K562 (cell line): ENCODE measurements around the gene SERPINB5. TPM values are rescaled to one million over a fixed set of nuclear protein-coding genes. Genes with fewer than 3 reads are reported as not detected.

Source experiments
- ATAC-seq: fragments of 200-7000 bp; cut with Tn5 transposase; 3 replicates; pipeline ENCODE4 v1.9.1; 2020; ENCODE audit warnings: moderate library complexity
- BruUV-seq: library from RNA; stranded (reverse); fragments of 400-500 nt; replicated peaks from 2 replicates; lab custom pipeline; 2021; lab: Mats Ljungman, UMichigan
- CTCF ChIA-PET: fragments of 300-600 bp; formaldehyde crosslinking; extraction: SDS; loops from one replicate; lab custom pipeline; 2021; ENCODE audit warnings: low intra/inter-chr PET ratio; lab: Yijun Ruan, JAX
- POLR2A ChIA-PET: fragments of 300-600, 350-650 bp; sonication (Branson Sonifier 250); formaldehyde crosslinking; extraction: SDS; loops from one replicate; lab custom pipeline; 2021; ENCODE audit warnings: antibody characterized with exemption, inconsistent platforms; lab: Yijun Ruan, JAX
- DNase-seq, 4 experiments: peaks; one replicate each; pipeline versions ENCODE4 v3.0.0 to v3.0.0-alpha.2; 2011 to 2018; ENCODE audit warnings: low spot score in 3 of 4, mixed read lengths in 3 of 4; ENCODE audit errors: extremely low read depth in 1 of 4
- FAIRE-seq: peaks from 2 replicates; lab custom pipeline; 2011; peaks lifted over from hg19 to GRCh38; lab: Jason Lieb, UNC
- H2AFZ ChIP-seq: 2 replicates; pipeline ENCODE4 v1.6.0; 2011; ENCODE audit warnings: low read depth, low read length, control low read depth, inconsistent platforms
- H3K27ac ChIP-seq: fragments of 200-600 bp; 3 replicates; pipeline ENCODE4 v1.8.0; 2011; ENCODE audit warnings: low read depth, mild to moderate bottlenecking, control low read depth, inconsistent platforms, low read length, moderate library complexity, mixed read lengths; ENCODE audit errors: extremely low read depth
- H3K27me3 ChIP-seq, 2 experiments: fragments of 300-600 bp in 1 of 2; 2 replicates in 1 of 2; 3 replicates in 1 of 2; pipeline versions ENCODE4 v1.6.0 to v1.8.0; 2011; ENCODE audit warnings: inconsistent platforms in 2 of 2, low read length in 2 of 2, mild to moderate bottlenecking in 1 of 2, mixed read lengths in 1 of 2, moderate library complexity in 1 of 2; ENCODE audit not compliant: control insufficient read depth in 2 of 2, insufficient read depth in 2 of 2
- H3K36me3 ChIP-seq: fragments of 300-600 bp; 3 replicates; pipeline ENCODE4 v1.8.0; 2011; ENCODE audit warnings: mild to moderate bottlenecking, low read length, inconsistent platforms; ENCODE audit not compliant: control insufficient read depth, insufficient read depth
- H3K4me1 ChIP-seq, 2 experiments: fragments of 200-600 bp in 1 of 2; replicated peaks in 1 of 2; 2 replicates in 1 of 2; 3 replicates in 1 of 2; pipeline versions ENCODE4 v1.5.1 to v1.8.0; 2011; ENCODE audit warnings: inconsistent platforms in 2 of 2, low read length in 2 of 2, mild to moderate bottlenecking in 1 of 2, mixed read lengths in 1 of 2, moderate library complexity in 1 of 2; ENCODE audit not compliant: control insufficient read depth in 2 of 2, insufficient read depth in 2 of 2
- H3K4me2 ChIP-seq: 2 replicates; pipeline ENCODE4 v1.6.1; 2011; ENCODE audit warnings: low read length, control low read depth, inconsistent platforms, mixed read lengths; ENCODE audit not compliant: insufficient read depth
- H3K4me3 ChIP-seq: fragments of 200-600 bp; sonication (generic), shearing (Covaris generic); 2 replicates; pipeline ENCODE4 v1.5.1; 2016; ENCODE audit warnings: control low read depth, inconsistent platforms
- H3K79me2 ChIP-seq: fragments of 200-600 bp; 3 replicates; pipeline ENCODE4 v1.8.0; 2011; ENCODE audit warnings: low read length, inconsistent platforms; ENCODE audit not compliant: control insufficient read depth, insufficient read depth
- H3K9ac ChIP-seq, 2 experiments: 2 replicates each; pipeline versions ENCODE4 v1.6.0 to v1.6.1; 2011; ENCODE audit warnings: low read depth in 2 of 2, low read length in 2 of 2, control low read depth in 1 of 2, inconsistent platforms in 1 of 2, mild to moderate bottlenecking in 1 of 2, mixed read lengths in 1 of 2; ENCODE audit not compliant: insufficient read depth in 1 of 2
- H3K9me1 ChIP-seq: one replicate; pipeline ENCODE4 v1.6.0; 2011; ENCODE audit warnings: inconsistent platforms, mild to moderate bottlenecking, low read length, moderate library complexity; ENCODE audit not compliant: control insufficient read depth, insufficient read depth
- H3K9me3 ChIP-seq: replicated peaks from 2 replicates; pipeline ENCODE4 v1.5.1; 2011; ENCODE audit warnings: low read depth, low read length, inconsistent platforms; ENCODE audit not compliant: control insufficient read depth, insufficient read depth
- H4K20me1 ChIP-seq: replicated peaks from 2 replicates; pipeline ENCODE4 v1.6.1; 2011; ENCODE audit warnings: low read length, inconsistent platforms, mixed read lengths; ENCODE audit not compliant: control insufficient read depth, insufficient read depth
- CBFA2T3 ChIP-seq: fragments of 450-650 bp; IDR thresholded peaks from 2 replicates; pipeline ENCODE4 v1.6.1; 2017
- DACH1 ChIP-seq: fragments of 450-650 bp; IDR thresholded peaks from 2 replicates; pipeline ENCODE4 v1.6.1; 2018; ENCODE audit not compliant: partially characterized antibody
- E2F3 ChIP-seq: fragments of 250-450 bp; sonication (Bioruptor Pico); IDR thresholded peaks from 2 replicates; pipeline ENCODE4 v1.4.0; 2020; ENCODE audit warnings: mild to moderate bottlenecking
- FOXK2 ChIP-seq, 2 experiments: fragments of 450-650 bp; IDR thresholded peaks in 1 of 2; conservative IDR thresholded peaks in 1 of 2; 2 replicates each; pipeline ENCODE4 v1.6.1; 2016; ENCODE audit warnings: low read depth in 2 of 2, mild to moderate bottlenecking in 1 of 2
- MED1 ChIP-seq: sonication (generic); formaldehyde crosslinking; IDR thresholded peaks from 2 replicates; pipeline ENCODE4 v1.8.1; 2023; ENCODE audit warnings: missing genetic modification reagents, borderline replicate concordance
- MITF ChIP-seq: IDR thresholded peaks from 2 replicates; pipeline ENCODE4 v1.6.1; 2014; ENCODE audit warnings: antibody characterized with exemption
- WGBS: fragments of 100-300 bp; shearing (Covaris generic); methylation state at CpG from one replicate; pipeline ENCODE4 v1.1.6; 2016; ENCODE audit warnings: low coverage, mixed read lengths; ENCODE audit not compliant: insufficient coverage; ENCODE audit errors: missing lambda C conversion rate; 5-methylcytosine and 5-hydroxymethylcytosine counted together
- in situ Hi-C: fragments of 300-500 bp; cut with MboI; formaldehyde crosslinking; loops from 4 replicates; pipeline ENCODE4 v1.15.0; 2018; ENCODE audit warnings: inconsistent platforms, mixed read lengths
- intact Hi-C: fragments of 100-400 bp; cut with micrococcal nuclease; formaldehyde crosslinking; loops from 2 replicates; pipeline ENCODE4 v1.14.2; 2022
- polyA plus RNA-seq, 8 experiments: library from polyadenylated mRNA; depleted of rRNA in 4 of 8; stranded (reverse) in 5 of 8; unstranded in 3 of 8; fragments of >200 nt; fragmentation: Nextera tagmentation in 2 of 8; fragmentation: Illumina TruSeq in 1 of 8; extraction: Ambion mirVana in 2 of 8; extraction: Trizol in 1 of 8; gene quantifications; 2 replicates each; pipeline versions ENCODE4 v1.2.1 to v1.2.3, GENCODE V29; 2011 to 2014; ENCODE audit warnings: inconsistent platforms in 1 of 8, missing spikeins in 1 of 8
- total RNA-seq, 7 experiments: library from RNA; depleted of rRNA in 6 of 7; stranded (reverse); fragments of >200 nt in 6 of 7; fragmentation: Illumina TruSeq in 2 of 7; extraction: Trizol in 2 of 7; gene quantifications; 2 replicates each; pipeline versions ENCODE4 v1.2.1 to v1.2.3, GENCODE V29; 2011 to 2021; ENCODE audit warnings: low replicate concordance in 1 of 7
- TF ChIP-seq, protein P1 (sequence below): fragments of 450-650 bp; IDR thresholded peaks from 2 replicates; pipeline ENCODE4 v1.6.1; 2018; ENCODE audit not compliant: partially characterized antibody

SERPINB5 gene
- total and polyA plus RNA-seq, 9 of the 15 experiments (the other 6 are each of a cell fraction or from before 2014, with no cell fraction given): 0.05 to 1.4 (median 0.49) TPM; not detected in 1

- WGBS: 2% methylated on average over 6 of the region's 6 CpGs
- Histone ChIP-seq H3K4me1 (no peaks in the 10 kb centered on the region), H3K9me3 (no peaks in the 10 kb centered on the region), H2AFZ (no peak overlapping the region), H3K4me3 (no peak overlapping the region), H3K9me1 (no peaks in the 10 kb centered on the region), H3K27me3 (no peaks in the 10 kb centered on the region; a peak in 1 of 5 replicates), H4K20me1 (no peaks in the 10 kb centered on the region), H3K79me2 (no peaks in the 10 kb centered on the region), H3K36me3 (no peaks in the 10 kb centered on the region), H3K4me2 (no peak overlapping the region), H3K27ac (no peak overlapping the region), H3K9ac (no peak overlapping the region)
- intact Hi-C loops (no loop called here), in situ Hi-C loops (no loop called here)
- FAIRE-seq (no peak), ATAC-seq (no peak), DNase-seq (no peak)
- ChIA-PET CTCF (no interaction called here), POLR2A (no interaction called here)
- TF ChIP-seq CBFA2T3 (peak; percentile 29; the same call in 1 of the 2 replicates), MED1 (CRISPR knock-in tag) (no peak)
- no TSS peak for BruUV-seq
Observed at GRCh38 chr18:63457977-63458376, 18.8 kb upstream of the SERPINB5 start.

DNA sequence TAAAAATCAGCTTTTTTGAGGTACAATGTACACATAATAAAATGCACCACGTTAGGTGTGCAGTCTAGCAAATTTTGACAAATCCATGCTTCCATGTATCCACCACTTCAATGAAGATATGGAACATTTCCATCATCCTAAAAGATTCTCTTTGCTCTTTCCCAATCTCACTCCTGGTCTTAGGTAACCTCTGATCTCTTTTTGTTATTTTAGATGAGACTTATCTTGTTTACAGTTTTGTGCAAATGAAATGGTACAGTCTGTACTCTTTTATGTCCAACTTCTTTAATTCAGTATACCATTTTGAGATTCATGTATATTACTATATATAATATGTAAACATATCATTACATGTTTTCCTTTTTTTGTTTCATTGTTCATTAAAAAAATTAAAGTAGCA, 16.3 kb upstream of the SERPINB5 start:
- ATAC-seq (no peak), FAIRE-seq (no peak), DNase-seq (no peak)
- intact Hi-C loops: no loop called here
- TF ChIP-seq MITF (no peak), FOXK2 (conservative IDR thresholded peaks at IDR 0.05 in 1 of 2, IDR thresholded peaks at IDR 0.05 in 1 of 2; ENCODE audit: low read depth in 2 of 2) (no peak), DACH1 (no peak), E2F3 (CRISPR knock-in tag) (no peak)
- TF ChIP-seq, protein P1, sequence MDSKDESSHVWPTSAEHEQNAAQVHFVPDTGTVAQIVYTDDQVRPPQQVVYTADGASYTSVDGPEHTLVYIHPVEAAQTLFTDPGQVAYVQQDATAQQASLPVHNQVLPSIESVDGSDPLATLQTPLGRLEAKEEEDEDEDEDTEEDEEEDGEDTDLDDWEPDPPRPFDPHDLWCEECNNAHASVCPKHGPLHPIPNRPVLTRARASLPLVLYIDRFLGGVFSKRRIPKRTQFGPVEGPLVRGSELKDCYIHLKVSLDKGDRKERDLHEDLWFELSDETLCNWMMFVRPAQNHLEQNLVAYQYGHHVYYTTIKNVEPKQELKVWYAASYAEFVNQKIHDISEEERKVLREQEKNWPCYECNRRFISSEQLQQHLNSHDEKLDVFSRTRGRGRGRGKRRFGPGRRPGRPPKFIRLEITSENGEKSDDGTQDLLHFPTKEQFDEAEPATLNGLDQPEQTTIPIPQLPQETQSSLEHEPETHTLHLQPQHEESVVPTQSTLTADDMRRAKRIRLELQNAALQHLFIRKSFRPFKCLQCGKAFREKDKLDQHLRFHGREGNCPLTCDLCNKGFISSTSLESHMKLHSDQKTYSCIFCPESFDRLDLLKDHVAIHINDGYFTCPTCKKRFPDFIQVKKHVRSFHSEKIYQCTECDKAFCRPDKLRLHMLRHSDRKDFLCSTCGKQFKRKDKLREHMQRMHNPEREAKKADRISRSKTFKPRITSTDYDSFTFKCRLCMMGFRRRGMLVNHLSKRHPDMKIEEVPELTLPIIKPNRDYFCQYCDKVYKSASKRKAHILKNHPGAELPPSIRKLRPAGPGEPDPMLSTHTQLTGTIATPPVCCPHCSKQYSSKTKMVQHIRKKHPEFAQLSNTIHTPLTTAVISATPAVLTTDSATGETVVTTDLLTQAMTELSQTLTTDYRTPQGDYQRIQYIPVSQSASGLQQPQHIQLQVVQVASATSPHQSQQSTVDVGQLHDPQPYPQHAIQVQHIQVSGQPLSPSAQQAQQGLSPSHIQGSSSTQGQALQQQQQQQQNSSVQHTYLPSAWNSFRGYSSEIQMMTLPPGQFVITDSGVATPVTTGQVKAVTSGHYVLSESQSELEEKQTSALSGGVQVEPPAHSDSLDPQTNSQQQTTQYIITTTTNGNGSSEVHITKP: no peak
- Histone ChIP-seq H3K4me3 (no peak overlapping the region), H3K9ac (no peak overlapping the region), H3K27ac (no peak overlapping the region), H3K9me1 (no peaks in the 10 kb centered on the region), H2AFZ (no peak overlapping the region), H3K79me2 (no peaks in the 10 kb centered on the region), H3K4me2 (no peak overlapping the region), H3K36me3 (no peaks in the 10 kb centered on the region), H3K27me3 (no peaks in the 10 kb centered on the region; a peak in 1 of 5 replicates), H4K20me1 (no peaks in the 10 kb centered on the region), H3K9me3 (no peaks in the 10 kb centered on the region), H3K4me1 (no peaks in the 10 kb centered on the region)
- WGBS: 0% methylated on average over 1 of the region's 1 CpG
- in situ Hi-C loops: no loop called here
- ChIA-PET CTCF (no interaction called here), POLR2A (no interaction called here)
- BruUV-seq: no TSS peak
